Tibial nerve (tissue), 4 donors: ENCODE results near the gene KRT32. TPM values are rescaled to one million over a fixed set of nuclear protein-coding genes. Genes with fewer than 3 reads are reported as not detected.

Experiments used
- DNase-seq, 2 donors: peaks; one replicate each; pipeline ENCODE4 v3.0.0-alpha.2; 2019; ENCODE audit warnings: low spot score in 2 of 2
- H3K27ac ChIP-seq, 4 donors: fragments of 200-600 bp; sonication (generic) in 3 of 4; one replicate each; pipeline ENCODE4 v1.5.1; 2017 to 2019; ENCODE audit warnings: mild to moderate bottlenecking in 1 of 4
- H3K27me3 ChIP-seq, 2 donors: fragments of 200-600 bp; sonication (generic) in 1 of 2; one replicate each; pipeline versions ENCODE4 v1.5.1 to v1.6.0; 2017 to 2019
- H3K36me3 ChIP-seq, 3 donors: fragments of 200-600 bp; sonication (generic); one replicate each; pipeline ENCODE4 v1.5.1; 2018 to 2019
- H3K4me1 ChIP-seq, 4 donors: fragments of 200-600 bp; sonication (generic) in 3 of 4; one replicate each; pipeline ENCODE4 v1.5.1; 2017 to 2019
- H3K4me3 ChIP-seq, 4 donors: fragments of 200-600 bp; sonication (generic) in 3 of 4; one replicate each; pipeline ENCODE4 v1.5.1; 2017 to 2019; ENCODE audit warnings: mild to moderate bottlenecking in 1 of 4, moderate library complexity in 1 of 4
- H3K9me3 ChIP-seq, 4 donors: fragments of 200-600 bp; sonication (generic) in 3 of 4; one replicate each; pipeline ENCODE4 v1.5.1; 2017 to 2019
- EP300 ChIP-seq, 2 donors: sonication (generic); formaldehyde crosslinking; IDR thresholded peaks; one replicate each; pipeline ENCODE4 v1.6.1; 2017; ENCODE audit warnings: antibody characterized with exemption in 2 of 2, mild to moderate bottlenecking in 1 of 2
- POLR2A ChIP-seq, 2 donors: fragments of 450-650 bp; IDR thresholded peaks; one replicate each; pipeline ENCODE4 v1.6.1; 2017; ENCODE audit warnings: antibody characterized with exemption in 2 of 2, mild to moderate bottlenecking in 2 of 2, moderate library complexity in 2 of 2
- WGBS, 2 donors: methylation state at CpG; one replicate each; pipeline ENCODE4 v1.1.5; 2018; 5-methylcytosine and 5-hydroxymethylcytosine counted together
- total RNA-seq, 4 donors: library from RNA; depleted of rRNA; stranded (reverse); fragments of >200 nt; gene quantifications; one replicate each; pipeline ENCODE4 v1.1.0, GENCODE V29; 2016
- TF ChIP-seq, protein P1 (sequence below), 5 experiments: fragments of 200-600 bp in 3 of 5; fragments of 450-650 bp in 2 of 5; sonication (generic) in 3 of 5; IDR thresholded peaks; one replicate each; pipeline ENCODE4 v1.5.1; 2016 to 2019; ENCODE audit warnings: antibody characterized with exemption in 5 of 5, mild to moderate bottlenecking in 3 of 5, moderate library complexity in 2 of 5

Gene KRT32
- under 1 TPM in 1 of 4 donors, not detected in 3; 0.21 TPM for total RNA-seq

DNA sequence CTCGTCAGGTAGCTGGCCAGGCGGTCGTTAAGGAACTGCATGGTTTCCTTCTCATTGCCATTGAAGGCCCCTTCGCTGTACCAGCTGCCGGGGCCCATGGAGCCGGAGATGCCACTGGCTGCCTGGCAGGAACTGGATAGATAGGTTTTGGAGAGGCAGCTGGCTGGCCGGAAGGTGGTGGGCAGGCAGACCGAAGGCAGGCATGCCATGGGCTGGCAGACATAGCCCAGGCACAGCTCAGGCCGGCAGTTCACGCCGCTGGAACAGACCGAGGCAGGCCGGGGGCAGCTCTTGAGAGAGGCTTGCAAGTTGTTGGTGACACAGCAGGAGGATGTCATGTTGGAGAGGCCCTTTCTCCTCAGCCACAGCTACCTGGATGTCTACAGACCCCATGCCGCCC lies at the start of gene KRT32:
Gene KRT32, minus strand, starts transcription at position 399 of the 400 bp plus-strand sequence. Its CDS starts 61 bp downstream, at position 338.
- Histone ChIP-seq H3K27me3 (no peaks in the 10 kb centered on the region), H3K4me3 (no peak within 1 kb of the TSS), H3K36me3 (no peaks in the 10 kb centered on the region), H3K27ac (no peak within 1 kb of the TSS), H3K9me3 (peaks cover 0 to 13% (median 0%) of the 10 kb centered on the region in 4 donors), H3K4me1 (no peaks in the 10 kb centered on the region)
- WGBS, 2 donors, result 86 to 94% methylated on average over 5 to 14 of the region's 14 CpGs
- DNase-seq, result no peak
- TF ChIP-seq, protein P1, sequence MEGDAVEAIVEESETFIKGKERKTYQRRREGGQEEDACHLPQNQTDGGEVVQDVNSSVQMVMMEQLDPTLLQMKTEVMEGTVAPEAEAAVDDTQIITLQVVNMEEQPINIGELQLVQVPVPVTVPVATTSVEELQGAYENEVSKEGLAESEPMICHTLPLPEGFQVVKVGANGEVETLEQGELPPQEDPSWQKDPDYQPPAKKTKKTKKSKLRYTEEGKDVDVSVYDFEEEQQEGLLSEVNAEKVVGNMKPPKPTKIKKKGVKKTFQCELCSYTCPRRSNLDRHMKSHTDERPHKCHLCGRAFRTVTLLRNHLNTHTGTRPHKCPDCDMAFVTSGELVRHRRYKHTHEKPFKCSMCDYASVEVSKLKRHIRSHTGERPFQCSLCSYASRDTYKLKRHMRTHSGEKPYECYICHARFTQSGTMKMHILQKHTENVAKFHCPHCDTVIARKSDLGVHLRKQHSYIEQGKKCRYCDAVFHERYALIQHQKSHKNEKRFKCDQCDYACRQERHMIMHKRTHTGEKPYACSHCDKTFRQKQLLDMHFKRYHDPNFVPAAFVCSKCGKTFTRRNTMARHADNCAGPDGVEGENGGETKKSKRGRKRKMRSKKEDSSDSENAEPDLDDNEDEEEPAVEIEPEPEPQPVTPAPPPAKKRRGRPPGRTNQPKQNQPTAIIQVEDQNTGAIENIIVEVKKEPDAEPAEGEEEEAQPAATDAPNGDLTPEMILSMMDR (IDR thresholded peaks at IDR 0.05), result no peak
- TF ChIP-seq POLR2A (IDR thresholded peaks at IDR 0.05), result no peak
- no peak for TF ChIP-seq EP300 (IDR thresholded peaks at IDR 0.05)

DNA sequence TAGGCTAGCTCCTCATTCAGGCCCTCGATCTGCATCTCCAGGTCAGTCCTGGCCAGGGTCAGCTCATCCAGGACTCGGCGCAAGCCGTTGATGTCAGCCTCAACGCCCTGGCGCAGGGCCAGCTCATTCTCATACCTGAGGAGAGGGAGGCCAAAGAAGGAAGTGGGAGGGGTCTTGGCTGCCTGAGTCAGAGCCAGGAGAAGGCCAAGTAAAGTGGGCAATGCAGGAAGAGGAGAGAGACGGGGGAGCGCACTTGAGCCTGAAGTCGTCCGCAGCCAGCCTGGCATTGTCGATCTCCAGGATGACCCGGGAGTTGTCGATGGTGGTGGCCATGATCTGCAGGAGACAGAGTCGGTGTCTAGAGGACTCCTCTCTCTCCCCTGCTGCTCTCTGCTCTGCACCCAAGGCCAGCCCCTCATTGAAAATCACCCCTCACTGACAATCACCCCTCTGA lies 49.7 kb upstream of the KRT32 start:
- Histone ChIP-seq H3K27ac (no peak overlapping the region), H3K27me3 (no peaks in the 10 kb centered on the region), H3K9me3 (no peaks in the 10 kb centered on the region), H3K4me3 (no peak overlapping the region), H3K4me1 (peaks cover 0 to 28% (median 0%) of the 10 kb centered on the region in 4 donors), H3K36me3 (no peaks in the 10 kb centered on the region)
- no peak for DNase-seq
- TF ChIP-seq, protein P1 (IDR thresholded peaks at IDR 0.05), result no peak
- TF ChIP-seq POLR2A (IDR thresholded peaks at IDR 0.05) (no peak), EP300 (IDR thresholded peaks at IDR 0.05) (no peak)
- WGBS, 2 donors, result 89 to 91% methylated on average over 14 of the region's 14 CpGs

DNA sequence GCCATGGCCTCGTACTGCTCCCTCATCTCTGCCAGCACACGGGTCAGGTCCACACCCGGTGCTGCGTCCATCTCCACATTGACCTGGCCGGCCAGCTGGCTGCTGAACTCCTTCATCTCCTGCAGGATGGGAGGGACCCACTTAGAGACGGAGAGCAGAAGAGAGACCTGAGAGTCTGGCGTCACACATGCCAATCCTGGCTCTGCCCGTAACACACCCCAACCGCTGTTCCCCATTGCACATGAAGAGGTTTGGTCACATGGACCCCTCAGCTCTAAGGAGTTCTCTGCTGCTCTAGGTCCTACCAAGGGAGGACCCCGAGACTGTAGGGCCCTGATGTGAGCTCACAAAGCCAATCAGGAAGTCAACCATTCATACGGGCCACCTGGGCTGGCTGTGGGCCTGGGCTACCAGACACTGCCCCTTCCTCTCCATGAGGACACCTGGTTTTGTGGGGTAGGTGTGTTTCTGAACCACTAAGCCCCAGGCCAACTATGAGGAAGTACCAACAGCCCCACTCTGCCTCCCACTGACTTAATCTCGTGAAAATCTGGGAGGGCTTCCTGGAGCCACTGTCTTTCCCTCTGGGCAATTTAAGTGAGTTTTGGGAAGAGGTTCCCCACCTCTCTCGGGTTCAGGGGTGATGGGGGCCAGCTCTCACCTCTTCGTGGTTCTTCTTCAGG lies 49.1 kb upstream of the KRT32 start:
- DNase-seq, result no peak
- TF ChIP-seq POLR2A (IDR thresholded peaks at IDR 0.05) (no peak), EP300 (IDR thresholded peaks at IDR 0.05) (no peak)
- TF ChIP-seq, protein P1 (IDR thresholded peaks at IDR 0.05), result no peak
- peaks cover 0 to 23% (median 0%) of the 10 kb centered on the region in 4 donors for H3K4me1 ChIP-seq
- no peaks in the 10 kb centered on the region for H3K36me3 ChIP-seq
- H3K4me3 ChIP-seq, result no peak overlapping the region
- no peak overlapping the region for H3K27ac ChIP-seq
- 92% methylated on average over 12 to 14 of the region's 14 CpGs for WGBS, 2 donors
- no peaks in the 10 kb centered on the region for H3K27me3 ChIP-seq
- no peaks in the 10 kb centered on the region for H3K9me3 ChIP-seq

DNA sequence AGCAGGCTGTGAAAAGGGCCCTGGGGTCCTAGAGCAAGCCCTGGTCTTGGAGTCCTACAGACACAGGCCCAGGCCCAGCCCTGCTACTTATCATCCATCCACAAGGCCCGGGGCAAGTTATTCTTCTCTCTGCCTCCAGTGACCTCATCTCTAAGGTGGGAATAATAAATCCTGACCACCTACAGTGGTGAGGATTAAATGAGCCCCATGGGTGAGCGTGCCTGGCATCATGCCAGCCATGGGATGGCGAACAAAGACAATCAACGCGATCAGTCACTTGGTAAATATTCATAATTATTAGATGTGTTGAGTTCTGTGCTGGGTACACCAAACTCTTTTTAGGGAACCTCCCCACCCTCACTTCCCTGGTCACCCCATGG lies 46.0 kb upstream of the KRT32 start:
- no peaks in the 10 kb centered on the region for H3K36me3 ChIP-seq
- peaks cover 0 to 16% (median 0%) of the 10 kb centered on the region in 4 donors for H3K4me1 ChIP-seq
- TF ChIP-seq POLR2A (IDR thresholded peaks at IDR 0.05) (no peak), EP300 (IDR thresholded peaks at IDR 0.05) (no peak)
- TF ChIP-seq, protein P1 (IDR thresholded peaks at IDR 0.05), result no peak
- no peak overlapping the region for H3K27ac ChIP-seq
- no peak for DNase-seq
- H3K9me3 ChIP-seq, result no peaks in the 10 kb centered on the region
- no peaks in the 10 kb centered on the region for H3K27me3 ChIP-seq
- H3K4me3 ChIP-seq, result no peak overlapping the region
- WGBS, 2 donors, result 48 to 61% methylated on average over 5 of the region's 5 CpGs

DNA sequence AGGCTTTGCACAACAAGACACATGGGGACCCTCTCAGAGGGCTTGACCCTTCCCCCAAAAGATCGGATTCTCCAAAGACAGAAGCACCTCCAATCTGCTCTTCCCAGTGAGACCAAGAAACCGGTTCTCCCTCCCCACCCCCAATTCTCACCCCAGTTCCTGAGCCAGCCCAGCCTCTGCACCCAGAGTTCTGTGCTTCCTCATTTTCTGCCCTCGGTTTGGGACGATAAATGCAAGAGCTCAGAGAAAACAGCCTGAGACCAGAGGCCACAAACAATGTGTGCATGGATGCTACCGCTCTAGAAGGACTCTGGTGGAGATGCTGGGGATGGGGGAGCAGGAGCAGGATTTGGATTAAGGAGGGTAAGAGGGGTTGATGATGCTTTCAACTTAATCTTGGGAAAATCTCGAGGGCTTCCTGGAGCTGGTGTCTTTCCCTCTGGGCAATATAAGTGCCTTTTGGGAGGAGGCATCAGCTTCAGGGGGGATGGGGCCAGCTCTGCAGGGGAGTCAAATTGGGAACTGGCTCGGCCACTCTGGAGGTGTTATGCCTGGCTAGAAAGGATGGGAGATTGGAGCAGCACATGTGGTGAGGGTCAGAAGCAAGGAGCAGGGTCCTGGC lies 45.5 kb upstream of the KRT32 start:
- H3K36me3 ChIP-seq, result no peaks in the 10 kb centered on the region
- 47 to 53% methylated on average over 7 of the region's 7 CpGs for WGBS, 2 donors

More for the DNA sequence above, 45.5 kb upstream of the KRT32 start:
- DNase-seq, result no peak
- Histone ChIP-seq H3K27me3 (no peaks in the 10 kb centered on the region), H3K4me1 (peaks cover 0 to 16% (median 0%) of the 10 kb centered on the region in 4 donors), H3K27ac (no peak overlapping the region), H3K4me3 (no peak overlapping the region), H3K9me3 (no peaks in the 10 kb centered on the region)
- TF ChIP-seq POLR2A (IDR thresholded peaks at IDR 0.05) (no peak), EP300 (IDR thresholded peaks at IDR 0.05) (no peak)
- TF ChIP-seq, protein P1 (IDR thresholded peaks at IDR 0.05), result no peak
